Endodermal cell (in vitro differentiated cells): ENCODE data around the gene C1GALT1C1L. TPM values are rescaled to one million over a fixed set of nuclear protein-coding genes. Genes with fewer than 3 reads are reported as not detected.
"Not testable (repeated sequence)": the region's sequence is repeated elsewhere in the genome, so short reads cannot be mapped to it uniquely, and the experiment has no call there.

Experiments used
- DNase-seq: peaks from one replicate; pipeline ENCODE4 v3.0.0-alpha.2; 2017
- H3K27ac ChIP-seq: 2 replicates; pipeline ENCODE4 v1.5.1; 2013; ENCODE audit warnings: mild to moderate bottlenecking, low read depth, low read length, moderate library complexity
- H3K27me3 ChIP-seq: 2 replicates; pipeline ENCODE4 v1.6.1; 2013; ENCODE audit warnings: mild to moderate bottlenecking, low read length, moderate library complexity; ENCODE audit not compliant: insufficient read depth, control insufficient read depth, poor library complexity, severe bottlenecking
- H3K36me3 ChIP-seq: 2 replicates; pipeline ENCODE4 v1.7.0; 2013; ENCODE audit warnings: mild to moderate bottlenecking, low read length, moderate library complexity; ENCODE audit not compliant: control insufficient read depth, insufficient read depth
- H3K4me1 ChIP-seq: one replicate; pipeline ENCODE4 v1.7.0; 2013; ENCODE audit warnings: low read length; ENCODE audit not compliant: control insufficient read depth, insufficient read depth
- H3K4me3 ChIP-seq: 2 replicates; pipeline ENCODE4 v1.5.1; 2013; ENCODE audit warnings: mild to moderate bottlenecking, low read length, moderate library complexity
- H3K9ac ChIP-seq: 2 replicates; pipeline ENCODE4 v1.6.1; 2013; ENCODE audit warnings: mild to moderate bottlenecking, low read length, moderate library complexity; ENCODE audit not compliant: poor library complexity, severe bottlenecking; ENCODE audit errors: extremely low read depth
- H3K9me3 ChIP-seq: 2 replicates; pipeline ENCODE4 v1.6.1; 2013; ENCODE audit warnings: mild to moderate bottlenecking, low read length, moderate library complexity; ENCODE audit not compliant: control insufficient read depth
- H3K27ac Mint-ChIP-seq: 2 replicates; pipeline ENCODE4 v1.8.0; 2020; ENCODE audit warnings: mixed read lengths
- H3K27me3 Mint-ChIP-seq: 2 replicates; pipeline ENCODE4 v1.8.0; 2021; ENCODE audit warnings: mild to moderate bottlenecking, mixed read lengths; ENCODE audit not compliant: insufficient read depth
- H3K36me3 Mint-ChIP-seq: 2 replicates; pipeline ENCODE4 v1.8.0; 2020; ENCODE audit warnings: low read depth, mixed read lengths
- H3K4me1 Mint-ChIP-seq: 2 replicates; pipeline ENCODE4 v1.8.0; 2020; ENCODE audit warnings: mixed read lengths
- H3K4me3 Mint-ChIP-seq: 2 replicates; pipeline ENCODE4 v1.8.0; 2020; ENCODE audit warnings: mild to moderate bottlenecking, moderate library complexity, mixed read lengths
- H3K9me3 Mint-ChIP-seq: 2 replicates; pipeline ENCODE4 v1.8.0; 2020; ENCODE audit warnings: mild to moderate bottlenecking, mixed read lengths
- CTCF ChIP-seq: fragments of 200-600 bp; sonication (generic); conservative IDR thresholded peaks from 2 replicates; pipeline ENCODE4 v1.5.0; 2021; ENCODE audit warnings: antibody characterized with exemption, mild to moderate bottlenecking
- WGBS, 2 experiments: methylation state at CpG; one replicate each; pipeline versions ENCODE4 v1.1.5 to v1.1.7; 2013; ENCODE audit warnings: missing lambda C conversion rate in 2 of 2, mixed read lengths in 1 of 2; ENCODE audit not compliant: insufficient coverage in 1 of 2, insufficient read length in 1 of 2; 5-methylcytosine and 5-hydroxymethylcytosine counted together
- total RNA-seq, 2 donors: library from RNA; stranded (reverse); fragmentation: NEBNext Ultra II Directional in 1 of 2; extraction: Animal tissue kit (Norgen Biotek cat#: 25700) in 1 of 2; gene quantifications; 2 replicates in 1 of 2; 3 replicates in 1 of 2; pipeline ENCODE4 v1.2.1, GENCODE V29; 2021

Gene C1GALT1C1L
- total RNA-seq, 2 donors from 2014 or later: not detected

GRCh38 chr2:43685357-43685756 is 9.1 kb upstream of the C1GALT1C1L start:
- no peak for TF ChIP-seq CTCF

GRCh38 chr2:43677783-43678182 is 1.6 kb upstream of the C1GALT1C1L start:
- H3K9me3 Mint-ChIP-seq: peaks cover 12% of the 10 kb centered on the region
- peaks cover 17% of the 10 kb centered on the region for H3K9me3 ChIP-seq
- not testable (repeated sequence) for H3K4me1 ChIP-seq, H3K9ac ChIP-seq, H3K27me3 ChIP-seq, H3K27me3 Mint-ChIP-seq, H3K4me1 Mint-ChIP-seq, H3K4me3 ChIP-seq, DNase-seq, H3K36me3 Mint-ChIP-seq, H3K27ac ChIP-seq, H3K27ac Mint-ChIP-seq, H3K4me3 Mint-ChIP-seq, H3K36me3 ChIP-seq
- WGBS, 2 experiments: 80% methylated on average over 23 of the region's 32 CpGs; no CpG with 5 or more reads in 1 of the 2 experiments

More at GRCh38 chr2:43685357-43685756, 9.1 kb upstream of the C1GALT1C1L start:
- Mint-ChIP-seq H3K4me1 (peaks cover 3% of the 10 kb centered on the region), H3K36me3 (no peaks in the 10 kb centered on the region), H3K9me3 (no peaks in the 10 kb centered on the region), H3K4me3 (no peak overlapping the region), H3K27ac (no peak overlapping the region), H3K27me3 (no peaks in the 10 kb centered on the region)
- no peak for DNase-seq
- H3K27me3 ChIP-seq: no peaks in the 10 kb centered on the region
- H3K27ac ChIP-seq: no peak overlapping the region
- H3K4me1 ChIP-seq: no peaks in the 10 kb centered on the region
- no peak overlapping the region for H3K4me3 ChIP-seq
- WGBS, 2 experiments: 92 to 100% methylated on average over 4 to 5 of the region's 5 CpGs
- H3K9me3 ChIP-seq: no peaks in the 10 kb centered on the region
- no peaks in the 10 kb centered on the region for H3K36me3 ChIP-seq
- no peak overlapping the region for H3K9ac ChIP-seq

GRCh38 chr2:43675646-43676321 is 445 bp downstream of the C1GALT1C1L start:
- Mint-ChIP-seq H3K9me3 (peaks cover 14% of the 10 kb centered on the region), H3K27ac (no peak overlapping the region), H3K4me3 (peak overlapping the region; percentile 48), H3K36me3 (no peaks in the 10 kb centered on the region), H3K27me3 (no peaks in the 10 kb centered on the region), H3K4me1 (no peaks in the 10 kb centered on the region)
- Histone ChIP-seq H3K4me1 (no peaks in the 10 kb centered on the region), H3K9ac (no peak overlapping the region), H3K27me3 (no peaks in the 10 kb centered on the region), H3K27ac (no peak overlapping the region), H3K4me3 (no peak overlapping the region), H3K9me3 (peaks cover 17% of the 10 kb centered on the region), H3K36me3 (no peaks in the 10 kb centered on the region)
- DNase-seq: no peak
- no peak for TF ChIP-seq CTCF
- 95 to 99% methylated on average over 11 to 14 of the region's 14 CpGs for WGBS, 2 experiments
